Measurements from ENCODE around the gene UBE2U. TPM values are rescaled to one million over a fixed set of nuclear protein-coding genes. Genes with fewer than 3 reads are reported as not detected.

UBE2U gene
- total and polyA plus RNA-seq, 10 of the 15 experiments (the other 5 are each of a cell fraction or from before 2014, with no cell fraction given): not detected

DNA sequence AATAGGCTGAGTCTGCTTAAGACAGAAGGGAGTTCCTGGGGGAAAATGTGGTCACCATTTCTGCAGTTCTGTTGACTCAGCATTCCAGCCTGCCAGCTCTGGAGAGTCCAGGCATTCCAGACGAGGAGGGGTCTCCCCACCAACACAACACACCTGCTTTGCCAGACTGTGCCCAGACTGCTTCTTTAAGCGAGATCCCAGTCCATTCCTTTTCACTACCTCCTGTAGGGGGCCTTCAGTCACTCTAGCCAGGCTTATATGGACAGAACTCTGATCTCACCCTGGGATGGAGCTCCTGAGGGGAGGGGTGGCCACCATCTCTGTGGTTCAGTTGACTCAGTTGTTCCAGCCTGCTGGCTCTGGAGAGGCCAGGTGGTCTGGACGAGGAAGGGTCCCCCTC is 48.5 kb downstream of the UBE2U start:
- Histone ChIP-seq H3K27ac (ENCODE audit: control insufficient read depth, insufficient read depth) (no peak overlapping the region), H3K36me3 (ENCODE audit: control insufficient read depth in 2 of 2, insufficient read depth in 2 of 2, low read length in 1 of 2) (no peaks in the 10 kb centered on the region), H3K27me3 (replicated peaks in 1 of 2; ENCODE audit: control insufficient read depth in 2 of 2, insufficient read depth in 2 of 2, low read length in 1 of 2) (no peaks in the 10 kb centered on the region), H4K20me1 (ENCODE audit: control insufficient read depth, insufficient read depth) (no peaks in the 10 kb centered on the region), H3K9me3 (replicated peaks; ENCODE audit: control insufficient read depth, insufficient read depth, low read length) (no peaks in the 10 kb centered on the region), H3K4me2 (ENCODE audit: control insufficient read depth, insufficient read depth) (no peak overlapping the region), H3K4me3 (no peak overlapping the region), H3K4me1 (ENCODE audit: control insufficient read depth, insufficient read depth, low read length) (no peaks in the 10 kb centered on the region), H3K79me2 (ENCODE audit: control insufficient read depth, insufficient read depth, low read length) (no peaks in the 10 kb centered on the region), H2AFZ (ENCODE audit: control insufficient read depth, low read depth, low read length) (no peak overlapping the region), H3K9ac (ENCODE audit: control insufficient read depth, insufficient read depth, low read length) (no peak overlapping the region)
- POLR2A ChIA-PET: no interaction called here
- WGBS (ENCODE audit: insufficient coverage, insufficient replicate concordance, low lambda C conversion rate, missing lambda C conversion rate): 16% methylated on average over 3 of the region's 3 CpGs
- CTCF ChIA-PET: no interaction called here
- RAD21 ChIA-PET (ENCODE audit: unreplicated experiment): no interaction called here
- in situ Hi-C loops (cut with MboI): loop anchor here (25.0 kb wide), 1 partner anchor 785 kb away; no protein-coding TSS in a partner anchor
- DNase-seq (ENCODE audit: low read depth, low spot score): no peak
- no peak for FAIRE-seq
- SMC1A ChIA-PET (ENCODE audit: uncharacterized antibody, unreplicated experiment): no interaction called here
- no peak for ATAC-seq
- no TSS peak for BruUV-seq (replicated peaks)
- intact Hi-C loops (cut with micrococcal nuclease; ENCODE audit: unreplicated experiment): no loop called here
- TF ChIP-seq, protein P1, sequence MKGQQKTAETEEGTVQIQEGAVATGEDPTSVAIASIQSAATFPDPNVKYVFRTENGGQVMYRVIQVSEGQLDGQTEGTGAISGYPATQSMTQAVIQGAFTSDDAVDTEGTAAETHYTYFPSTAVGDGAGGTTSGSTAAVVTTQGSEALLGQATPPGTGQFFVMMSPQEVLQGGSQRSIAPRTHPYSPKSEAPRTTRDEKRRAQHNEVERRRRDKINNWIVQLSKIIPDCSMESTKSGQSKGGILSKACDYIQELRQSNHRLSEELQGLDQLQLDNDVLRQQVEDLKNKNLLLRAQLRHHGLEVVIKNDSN (IDR thresholded peaks at IDR 0.05; ENCODE audit: borderline replicate concordance, extremely low read length, insufficient read depth, low read depth, low read length): no peak
- TF ChIP-seq PAX8 (IDR thresholded peaks at IDR 0.05) (no peak), MTA3 (IDR thresholded peaks at IDR 0.05; ENCODE audit: borderline replicate concordance, low read length) (no peak), MYB (IDR thresholded peaks at IDR 0.05; ENCODE audit: borderline replicate concordance, low read depth, low read length) (no peak), SIX5 (IDR thresholded peaks at IDR 0.05; ENCODE audit: low read depth, low read length, severe bottlenecking) (no peak), NFYB (IDR thresholded peaks at IDR 0.05; ENCODE audit: insufficient read depth, low read depth, low read length) (no peak), RBBP5 (conservative IDR thresholded peaks at IDR 0.05) (no peak), FOS (IDR thresholded peaks at IDR 0.05; ENCODE audit: borderline replicate concordance, extremely low read depth, insufficient read length) (no peak), EGR1 (IDR thresholded peaks at IDR 0.05; ENCODE audit: borderline replicate concordance in 1 of 2, low read depth in 2 of 2, low read length in 2 of 2) (no peak), STAT3 (IDR thresholded peaks at IDR 0.05; ENCODE audit: low read depth, low read length) (no peak), CBFB (IDR thresholded peaks at IDR 0.05; ENCODE audit: low read depth) (no peak), BCL11A (IDR thresholded peaks at IDR 0.05; ENCODE audit: low read depth, low read length) (no peak), FOXK2 (IDR thresholded peaks at IDR 0.05) (no peak), EED (IDR thresholded peaks at IDR 0.05; ENCODE audit: low read depth) (no peak), RB1 (IDR thresholded peaks at IDR 0.05; ENCODE audit: borderline replicate concordance) (no peak), ZNF622 (IDR thresholded peaks at IDR 0.05) (no peak), NBN (IDR thresholded peaks at IDR 0.05) (no peak), TAF1 (IDR thresholded peaks at IDR 0.05; ENCODE audit: borderline replicate concordance, low read depth, low read length) (no peak)
- TF ChIP-seq, protein P2, sequence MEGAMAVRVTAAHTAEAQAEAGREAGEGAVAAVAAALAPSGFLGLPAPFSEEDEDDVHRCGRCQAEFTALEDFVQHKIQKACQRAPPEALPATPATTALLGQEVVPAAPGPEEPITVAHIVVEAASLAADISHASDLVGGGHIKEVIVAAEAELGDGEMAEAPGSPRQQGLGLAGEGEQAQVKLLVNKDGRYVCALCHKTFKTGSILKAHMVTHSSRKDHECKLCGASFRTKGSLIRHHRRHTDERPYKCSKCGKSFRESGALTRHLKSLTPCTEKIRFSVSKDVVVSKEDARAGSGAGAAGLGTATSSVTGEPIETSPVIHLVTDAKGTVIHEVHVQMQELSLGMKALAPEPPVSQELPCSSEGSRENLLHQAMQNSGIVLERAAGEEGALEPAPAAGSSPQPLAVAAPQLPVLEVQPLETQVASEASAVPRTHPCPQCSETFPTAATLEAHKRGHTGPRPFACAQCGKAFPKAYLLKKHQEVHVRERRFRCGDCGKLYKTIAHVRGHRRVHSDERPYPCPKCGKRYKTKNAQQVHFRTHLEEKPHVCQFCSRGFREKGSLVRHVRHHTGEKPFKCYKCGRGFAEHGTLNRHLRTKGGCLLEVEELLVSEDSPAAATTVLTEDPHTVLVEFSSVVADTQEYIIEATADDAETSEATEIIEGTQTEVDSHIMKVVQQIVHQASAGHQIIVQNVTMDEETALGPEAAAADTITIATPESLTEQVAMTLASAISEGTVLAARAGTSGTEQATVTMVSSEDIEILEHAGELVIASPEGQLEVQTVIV (IDR thresholded peaks at IDR 0.05; ENCODE audit: borderline replicate concordance, partially characterized antibody): no peak
- TF ChIP-seq, protein P3, sequence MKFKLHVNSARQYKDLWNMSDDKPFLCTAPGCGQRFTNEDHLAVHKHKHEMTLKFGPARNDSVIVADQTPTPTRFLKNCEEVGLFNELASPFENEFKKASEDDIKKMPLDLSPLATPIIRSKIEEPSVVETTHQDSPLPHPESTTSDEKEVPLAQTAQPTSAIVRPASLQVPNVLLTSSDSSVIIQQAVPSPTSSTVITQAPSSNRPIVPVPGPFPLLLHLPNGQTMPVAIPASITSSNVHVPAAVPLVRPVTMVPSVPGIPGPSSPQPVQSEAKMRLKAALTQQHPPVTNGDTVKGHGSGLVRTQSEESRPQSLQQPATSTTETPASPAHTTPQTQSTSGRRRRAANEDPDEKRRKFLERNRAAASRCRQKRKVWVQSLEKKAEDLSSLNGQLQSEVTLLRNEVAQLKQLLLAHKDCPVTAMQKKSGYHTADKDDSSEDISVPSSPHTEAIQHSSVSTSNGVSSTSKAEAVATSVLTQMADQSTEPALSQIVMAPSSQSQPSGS (IDR thresholded peaks at IDR 0.05; ENCODE audit: low read length): no peak

Data from GM12878 (cell line).